Endothelial cell (in vitro differentiated cells): Measurements from ENCODE around the gene ATMIN. TPM values are rescaled to one million over a fixed set of nuclear protein-coding genes. Genes with fewer than 3 reads are reported as not detected.

ENCODE experiments used
- DNase-seq: peaks from one replicate; pipeline ENCODE4 v3.0.0; 2021; ENCODE audit warnings: low spot score
- H3K27ac Mint-ChIP-seq: one replicate; pipeline ENCODE4 v1.8.0; 2021; ENCODE audit warnings: mixed read lengths, inconsistent platforms; ENCODE audit not compliant: unreplicated experiment
- H3K27me3 Mint-ChIP-seq: one replicate; pipeline ENCODE4 v1.8.0; 2021; ENCODE audit warnings: mild to moderate bottlenecking, moderate library complexity, mixed read lengths, inconsistent platforms; ENCODE audit not compliant: unreplicated experiment
- H3K36me3 Mint-ChIP-seq: one replicate; pipeline ENCODE4 v1.8.0; 2021; ENCODE audit warnings: mild to moderate bottlenecking, low read depth, mixed read lengths, inconsistent platforms; ENCODE audit not compliant: unreplicated experiment
- H3K4me1 Mint-ChIP-seq: one replicate; pipeline ENCODE4 v1.8.0; 2021; ENCODE audit warnings: mild to moderate bottlenecking, mixed read lengths, inconsistent platforms; ENCODE audit not compliant: unreplicated experiment
- H3K4me3 Mint-ChIP-seq: one replicate; pipeline ENCODE4 v1.8.0; 2021; ENCODE audit warnings: mild to moderate bottlenecking, mixed read lengths, inconsistent platforms; ENCODE audit not compliant: unreplicated experiment
- H3K9me3 Mint-ChIP-seq: one replicate; pipeline ENCODE4 v1.8.0; 2021; ENCODE audit warnings: mixed read lengths, inconsistent platforms; ENCODE audit not compliant: unreplicated experiment
- CTCF ChIP-seq: fragments of 200-600 bp; sonication (generic); IDR thresholded peaks from one replicate; pipeline ENCODE4 v1.5.0; 2021; ENCODE audit warnings: antibody characterized with exemption; ENCODE audit not compliant: unreplicated experiment
- total RNA-seq: library from RNA; stranded (reverse); fragmentation: NEBNext Ultra II Directional; extraction: Animal tissue kit (Norgen Biotek cat#: 25700); gene quantifications from one replicate; pipeline ENCODE4 v1.2.1, GENCODE V29; 2021; ENCODE audit not compliant: unreplicated experiment

ATMIN gene
- total RNA-seq, 1 donor from 2014 or later = 33.2 TPM

- DNase-seq = no peak
- H3K27ac Mint-ChIP-seq = no peak overlapping the region
- no peak for TF ChIP-seq CTCF
- no peaks in the 10 kb centered on the region for H3K9me3 Mint-ChIP-seq
- H3K27me3 Mint-ChIP-seq = peaks cover 3% of the 10 kb centered on the region
- H3K4me3 Mint-ChIP-seq = no peak overlapping the region
- peaks cover 4% of the 10 kb centered on the region for H3K36me3 Mint-ChIP-seq
- no peaks in the 10 kb centered on the region for H3K4me1 Mint-ChIP-seq
Measured at GRCh38 chr16:81029930-81030604, 5.6 kb upstream of the ATMIN start.

- Mint-ChIP-seq H3K9me3 (no peaks in the 10 kb centered on the region), H3K27ac (peak overlapping the region; percentile 62), H3K36me3 (peaks cover 11% of the 10 kb centered on the region), H3K4me1 (peaks cover 15% of the 10 kb centered on the region), H3K27me3 (peaks cover 7% of the 10 kb centered on the region), H3K4me3 (peak overlapping the region; percentile 92)
- TF ChIP-seq CTCF = no peak
- peak; percentile 50 for DNase-seq
Measured at GRCh38 chr16:81035975-81036750, 521 bp downstream of the ATMIN start.

- Mint-ChIP-seq H3K4me1 (peaks cover 15% of the 10 kb centered on the region), H3K27me3 (peaks cover 7% of the 10 kb centered on the region), H3K9me3 (no peaks in the 10 kb centered on the region), H3K27ac (peak overlapping the region; percentile 62), H3K4me3 (peak overlapping the region; percentile 92), H3K36me3 (peaks cover 17% of the 10 kb centered on the region)
- TF ChIP-seq CTCF = no peak
- DNase-seq = no peak
Measured at GRCh38 chr16:81036751-81037350, 1.2 kb downstream of the ATMIN start.

GRCh38 chr16:81040131-81040530 is 4.5 kb downstream of the ATMIN start:
- H3K4me3 Mint-ChIP-seq = no peak overlapping the region
- H3K4me1 Mint-ChIP-seq = peaks cover 15% of the 10 kb centered on the region
- H3K9me3 Mint-ChIP-seq = no peaks in the 10 kb centered on the region
- no peak overlapping the region for H3K27ac Mint-ChIP-seq
- peaks cover 37% of the 10 kb centered on the region for H3K36me3 Mint-ChIP-seq
- no peak for TF ChIP-seq CTCF
- DNase-seq = no peak
- peaks cover 3% of the 10 kb centered on the region for H3K27me3 Mint-ChIP-seq
